ENCODE measurements around the gene SCIN. TPM values are rescaled to one million over a fixed set of nuclear protein-coding genes. Genes with fewer than 3 reads are reported as not detected.

Gene SCIN
- total RNA-seq, 1 experiment from 2014 or later, result 0.22 TPM

GRCh38 chr7:12637328-12637727 is 66.8 kb downstream of the SCIN start:
- no TSS peak for BruUV-seq (replicated peaks)
- H3K9me3 ChIP-seq (ENCODE audit: control insufficient read depth in 1 of 2, insufficient read depth in 1 of 2, low read depth in 1 of 2, low read length in 2 of 2), result no peaks in the 10 kb centered on the region
- H3K4me1 ChIP-seq (ENCODE audit: control insufficient read depth in 1 of 2, insufficient read depth in 2 of 2, low read length in 2 of 2), result peaks cover 0 to 7% of the 10 kb centered on the region in 2 experiments; a peak in 2 of 4 replicates
- no peak overlapping the region for H3K27ac ChIP-seq (ENCODE audit: low read depth, low read length)
- POLR2A ChIA-PET, result no interaction called here
- no peak overlapping the region for H2AFZ ChIP-seq (ENCODE audit: low read depth, low read length, poor library complexity, severe bottlenecking)
- RAD21 ChIA-PET (ENCODE audit: low non-redundant PET in 1 of 2, low total read pairs in 2 of 2, uncharacterized antibody in 2 of 2, unreplicated experiment in 2 of 2), result no interaction called here
- CTCF ChIA-PET, result interaction anchor here (3.1 kb wide), 1 partner anchor 113 kb away, joined by 16 read pairs; no protein-coding TSS in a partner anchor
- no peak overlapping the region for H3K4me2 ChIP-seq (ENCODE audit: low read length)
- no peaks in the 10 kb centered on the region for H4K20me1 ChIP-seq (ENCODE audit: insufficient read depth)
- ATAC-seq (no peak), DNase-seq (ENCODE audit: low read depth, low spot score) (no peak)
- no peak overlapping the region for H3K9ac ChIP-seq (ENCODE audit: low read length)
- H3K9me2 ChIP-seq (ENCODE audit: insufficient read depth), result no peaks in the 10 kb centered on the region
- no peaks in the 10 kb centered on the region for H3K79me2 ChIP-seq (ENCODE audit: insufficient read depth, low read length)
- no peak overlapping the region for H3K4me3 ChIP-seq (replicated peaks in 1 of 2; ENCODE audit: low read depth in 1 of 2, low read length in 2 of 2)
- no peaks in the 10 kb centered on the region for H3K36me3 ChIP-seq (ENCODE audit: control insufficient read depth in 1 of 2, insufficient read depth in 2 of 2, low read length in 2 of 2)
- no peaks in the 10 kb centered on the region for H3K27me3 ChIP-seq (ENCODE audit: insufficient read depth, low read length)
- TF ChIP-seq TCF7L2 (IDR thresholded peaks at IDR 0.05; ENCODE audit: borderline replicate concordance, extremely low read depth, insufficient read depth, insufficient read length) (no peak), MAX (IDR thresholded peaks at IDR 0.05) (no peak)
- intact Hi-C loops (cut with micrococcal nuclease), result no loop called here

- POLR2A ChIA-PET, result no interaction called here
- H2AFZ ChIP-seq (ENCODE audit: low read depth, low read length, poor library complexity, severe bottlenecking), result peak overlapping the region; percentile 76
Measured at GRCh38 chr7:12637819-12638592, 67.5 kb downstream of the SCIN start.

More at GRCh38 chr7:12637819-12638592, 67.5 kb downstream of the SCIN start:
- TF ChIP-seq POLR2AphosphoS5 (IDR thresholded peaks at IDR 0.05; ENCODE audit: low read depth, low read length) (no peak), ZFX (IDR thresholded peaks at IDR 0.05) (no peak), SRF (IDR thresholded peaks at IDR 0.05; ENCODE audit: low read depth) (no peak), YY1 (IDR thresholded peaks at IDR 0.05; ENCODE audit: extremely low read depth, insufficient replicate concordance, low read depth, low read length) (no peak), ZNF274 (IDR thresholded peaks at IDR 0.05; ENCODE audit: low read depth, low read length) (no peak), EGR1 (IDR thresholded peaks at IDR 0.05; ENCODE audit: low read depth) (no peak)
- intact Hi-C loops (cut with micrococcal nuclease), result loop anchor here (1.0 kb wide), 1 partner anchor 625 kb away; no protein-coding TSS in a partner anchor
- DNase-seq (ENCODE audit: low read depth, low spot score), result no peak
- BruUV-seq (replicated peaks), result no TSS peak
- H3K9ac ChIP-seq (ENCODE audit: low read length), result no peak overlapping the region
- H3K9me2 ChIP-seq (ENCODE audit: insufficient read depth), result no peaks in the 10 kb centered on the region
- H3K27ac ChIP-seq (ENCODE audit: low read depth, low read length), result no peak overlapping the region
- no peaks in the 10 kb centered on the region for H3K36me3 ChIP-seq (ENCODE audit: control insufficient read depth in 1 of 2, insufficient read depth in 2 of 2, low read length in 2 of 2)
- ChIA-PET CTCF (interaction anchor here (1.0 to 3.1 kb wide), 6 partner anchors 10 to 625 kb away, joined by 3 to 16 read pairs (median 4); no protein-coding TSS in a partner anchor), RAD21 (ENCODE audit: low non-redundant PET in 1 of 2, low total read pairs in 2 of 2, uncharacterized antibody in 2 of 2, unreplicated experiment in 2 of 2) (no interaction called here)
- peaks cover 0 to 7% of the 10 kb centered on the region in 2 experiments; a peak in 2 of 4 replicates for H3K4me1 ChIP-seq (ENCODE audit: control insufficient read depth in 1 of 2, insufficient read depth in 2 of 2, low read length in 2 of 2)
- no peaks in the 10 kb centered on the region for H3K79me2 ChIP-seq (ENCODE audit: insufficient read depth, low read length)
- 0 out of 2 replicates have a peak, but pooled peaks have one; percentile 20 for ATAC-seq
- H3K9me3 ChIP-seq (ENCODE audit: control insufficient read depth in 1 of 2, insufficient read depth in 1 of 2, low read depth in 1 of 2, low read length in 2 of 2), result no peaks in the 10 kb centered on the region
- H3K4me2 ChIP-seq (ENCODE audit: low read length), result 0 out of 2 replicates have a peak overlapping the region, but pooled peaks have one; percentile 23
- H4K20me1 ChIP-seq (ENCODE audit: insufficient read depth), result no peaks in the 10 kb centered on the region
- H3K4me3 ChIP-seq (replicated peaks in 1 of 2; ENCODE audit: low read depth in 1 of 2, low read length in 2 of 2), result no peak overlapping the region
- no peaks in the 10 kb centered on the region for H3K27me3 ChIP-seq (ENCODE audit: insufficient read depth, low read length)

All from HCT116 (cell line).